GM19467 (cell line): ENCODE measurements around the gene PSMC3.

ENCODE experiments used
- ATAC-seq: cut with Tn5 transposase; IDR thresholded peaks from one replicate; pipeline ENCODE4 v1.9.1; 2021; ENCODE audit warnings: mild to moderate bottlenecking, moderate library complexity; ENCODE audit not compliant: unreplicated experiment

The PSMC3 gene

DNA sequence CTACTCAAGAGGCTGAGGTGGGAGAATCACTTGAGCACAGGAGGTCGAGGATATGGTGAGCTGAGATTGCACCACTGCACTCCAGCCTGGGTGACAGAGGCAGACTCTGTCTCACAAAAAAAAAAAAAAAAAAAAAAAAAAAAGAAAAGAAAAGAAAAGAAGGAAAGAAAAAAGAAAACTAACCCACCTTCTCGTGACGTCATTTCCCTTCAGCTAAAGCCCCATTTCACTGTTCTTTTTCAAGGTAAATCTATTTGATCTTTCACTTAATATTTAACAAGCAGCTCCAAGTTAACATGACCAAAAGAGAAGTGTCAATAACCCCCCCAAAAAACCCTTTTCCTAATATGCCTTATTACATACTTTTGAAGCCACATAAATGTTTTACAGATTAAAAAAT is 17.6 kb upstream of the PSMC3 start:
- ATAC-seq = no peak

DNA sequence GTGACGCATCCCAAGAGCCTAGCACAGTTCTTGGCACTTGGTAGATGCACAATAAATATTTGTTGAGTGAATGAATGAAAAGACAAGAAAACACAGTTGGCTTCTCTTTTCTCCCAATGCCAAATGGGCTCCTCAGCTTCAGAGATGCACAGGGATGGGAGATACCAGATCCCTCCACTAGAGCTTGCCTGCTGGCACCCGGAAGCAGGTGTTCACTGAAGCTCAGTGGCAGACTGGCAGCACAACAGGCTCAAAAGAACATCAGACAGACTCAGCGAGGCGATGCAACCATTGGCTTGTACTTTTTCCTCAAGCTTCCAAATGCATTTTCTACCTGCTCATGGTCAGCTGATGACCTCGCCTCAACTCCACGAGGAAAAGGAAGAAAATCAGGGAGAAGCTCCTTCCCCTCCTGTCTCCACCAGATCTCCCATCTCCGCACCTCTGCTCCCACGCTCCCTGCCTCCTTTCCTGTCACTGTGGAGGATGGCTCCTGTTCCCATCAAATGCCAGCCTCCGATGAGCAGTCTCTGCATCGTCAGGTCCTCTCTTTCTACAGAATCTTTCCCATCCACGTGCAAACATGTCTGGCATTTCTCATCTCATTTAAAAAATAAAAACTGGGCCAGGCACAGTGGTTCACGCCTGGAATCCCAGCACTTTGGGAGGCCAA is 16.9 kb upstream of the PSMC3 start:
- ATAC-seq = no peak

DNA sequence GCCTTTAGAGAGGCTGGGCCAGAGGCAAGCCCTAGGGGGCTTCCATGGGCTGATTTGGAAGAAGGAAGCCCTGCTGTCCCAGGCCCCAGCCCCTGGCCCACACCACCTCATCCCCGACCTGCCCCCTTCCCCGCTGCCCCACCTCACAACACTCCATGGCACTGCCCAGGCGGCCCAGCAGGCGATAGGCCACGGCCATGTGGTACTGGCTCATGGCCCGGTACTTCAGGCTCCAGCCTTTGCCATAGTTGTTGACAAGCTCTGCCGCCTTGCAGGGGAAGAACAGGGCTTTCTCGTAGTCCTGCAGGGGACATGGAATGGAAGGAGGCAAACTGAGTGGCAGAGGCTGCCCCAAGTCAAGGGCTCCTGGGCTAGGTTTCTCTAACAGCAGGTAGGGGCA is 16.3 kb upstream of the PSMC3 start:
- no peak for ATAC-seq

DNA sequence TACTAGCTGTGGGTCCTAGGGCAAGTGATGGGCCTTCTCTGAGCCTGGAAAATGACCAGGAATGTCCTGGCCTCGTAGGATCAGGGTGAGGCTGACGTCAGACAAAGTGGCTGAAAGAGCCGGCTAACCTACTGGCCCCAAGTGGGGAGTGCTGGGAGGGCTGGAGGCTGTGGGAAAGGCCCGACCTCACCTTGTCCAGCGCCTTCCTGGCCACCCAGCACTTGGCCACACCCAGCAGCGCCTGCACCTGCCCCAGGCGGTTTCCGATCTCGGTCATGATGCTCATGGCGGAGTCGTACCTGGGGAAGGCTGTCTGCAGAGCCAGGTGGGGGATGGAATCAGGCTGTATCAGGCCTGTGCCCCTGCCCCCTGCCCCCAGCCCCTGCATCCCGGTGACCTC is 15.2 kb upstream of the PSMC3 start:
- ATAC-seq = no peak

DNA sequence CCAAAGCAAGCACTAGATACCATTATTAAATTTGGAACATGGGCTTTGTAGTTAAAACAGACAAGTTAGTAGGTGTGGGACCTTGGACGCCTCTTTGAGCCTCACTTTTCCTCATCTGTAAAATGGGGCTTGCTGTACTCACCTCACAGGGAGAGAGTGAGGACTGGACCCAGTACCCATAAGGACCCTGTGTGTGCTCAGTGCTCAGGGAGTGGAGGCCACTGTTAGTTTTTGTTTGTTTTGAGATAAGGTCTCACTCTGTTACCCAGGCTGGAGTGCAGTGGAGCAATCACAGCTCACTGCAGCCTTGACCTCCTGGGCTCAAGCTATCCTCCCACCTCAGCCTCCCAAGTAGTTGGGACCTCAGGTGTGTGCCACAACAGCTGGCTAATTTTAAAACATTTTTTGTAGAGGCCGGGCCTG is 13.8 kb upstream of the PSMC3 start:
- no peak for ATAC-seq

DNA sequence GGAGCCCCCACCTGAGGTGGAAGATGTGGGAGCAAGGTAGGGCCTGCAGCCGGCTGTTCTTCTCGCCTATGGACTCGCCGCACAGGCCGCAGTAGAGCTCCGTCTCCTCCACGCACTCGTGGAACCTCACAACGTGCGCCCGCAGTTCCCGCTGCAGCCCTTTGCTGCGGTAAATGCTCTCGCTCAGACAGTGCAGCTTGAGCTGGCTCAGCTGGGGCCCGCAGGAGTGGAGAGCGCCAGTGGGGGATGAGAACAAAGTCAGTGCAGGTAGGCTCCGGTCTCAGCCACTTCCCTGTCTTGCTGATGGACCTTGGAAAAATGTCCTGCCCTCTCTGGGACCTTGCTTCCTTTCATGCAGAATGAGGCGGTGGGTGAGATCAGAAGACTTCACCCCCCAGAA is 12.5 kb upstream of the PSMC3 start:
- ATAC-seq = no peak

DNA sequence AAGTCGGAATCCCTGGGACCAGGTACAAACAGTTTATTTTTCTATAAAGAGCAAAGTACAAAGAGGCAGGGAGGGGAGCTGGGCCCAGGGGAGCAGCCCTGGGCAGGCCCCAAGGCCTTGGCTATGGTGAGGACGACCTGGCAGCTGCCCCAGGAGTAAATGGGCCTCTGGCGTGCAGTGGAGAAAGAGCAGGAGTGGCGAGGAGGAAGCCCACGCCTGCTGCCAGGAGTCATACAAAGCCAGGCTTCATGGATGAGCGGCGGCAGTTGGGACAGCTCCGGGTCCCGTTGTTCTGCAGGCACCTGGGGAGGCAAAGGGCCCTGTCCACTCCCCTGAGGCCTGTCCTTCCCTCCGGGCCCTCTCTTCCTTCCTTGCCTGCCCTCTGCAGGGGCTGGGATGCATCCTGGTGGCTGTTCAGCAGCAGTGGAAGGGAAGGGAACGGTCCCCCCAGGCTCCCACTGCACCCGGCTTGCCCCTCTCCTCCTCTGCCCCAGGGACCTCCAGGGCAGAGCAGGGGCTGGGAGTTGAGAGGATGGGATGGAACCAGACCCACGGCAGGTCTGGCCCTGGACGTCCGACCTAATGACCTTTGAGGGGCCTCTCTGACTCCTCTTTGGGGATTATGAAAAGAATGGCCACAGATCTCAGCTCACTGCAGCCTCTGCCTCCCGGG is 11.6 kb upstream of the PSMC3 start:
- no peak for ATAC-seq

DNA sequence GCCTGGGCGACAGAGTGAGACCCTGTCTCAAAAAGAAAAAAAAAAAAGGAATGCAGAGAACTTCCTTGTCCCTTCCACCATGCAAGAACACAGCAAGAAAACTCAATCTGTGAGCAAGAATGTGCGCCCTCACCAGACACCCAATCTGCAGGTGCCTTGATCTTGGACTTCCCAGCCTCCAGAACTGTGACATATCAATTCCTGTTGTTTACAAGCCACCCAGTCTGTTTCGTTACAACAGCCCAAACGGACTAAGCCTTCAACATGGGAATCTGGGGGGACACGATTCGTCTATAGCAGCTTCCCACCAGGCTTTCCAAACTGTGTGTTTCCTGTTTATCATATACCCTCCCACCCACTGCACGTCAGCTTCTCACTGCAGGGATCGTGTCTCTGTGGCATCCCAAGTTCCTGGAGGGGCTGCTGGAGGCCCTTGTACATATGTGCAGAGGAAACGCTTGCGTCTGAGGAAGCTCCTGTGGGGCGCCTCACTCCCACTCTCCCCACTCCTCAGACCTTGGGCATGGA is 11.0 kb upstream of the PSMC3 start:
- ATAC-seq = no peak

DNA sequence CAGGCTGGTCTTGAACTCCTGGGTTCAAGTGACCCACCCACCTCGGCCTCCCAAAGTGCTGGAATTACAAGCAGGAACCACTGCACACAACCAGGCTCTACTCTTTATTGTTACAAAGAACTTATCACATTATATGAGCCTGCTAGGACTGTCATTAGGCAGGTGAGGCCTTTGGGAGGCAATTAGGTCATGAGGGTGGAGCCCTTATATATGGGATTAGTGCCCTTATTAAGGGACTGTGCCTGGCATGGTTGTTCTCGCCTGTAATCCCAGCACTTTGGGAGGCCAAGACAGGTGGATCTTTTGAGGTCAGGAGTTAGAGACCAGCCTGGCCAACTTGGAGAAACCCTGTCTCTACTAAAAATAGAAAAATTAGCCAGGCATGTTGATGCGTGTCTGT is 10.5 kb upstream of the PSMC3 start:
- ATAC-seq = no peak

DNA sequence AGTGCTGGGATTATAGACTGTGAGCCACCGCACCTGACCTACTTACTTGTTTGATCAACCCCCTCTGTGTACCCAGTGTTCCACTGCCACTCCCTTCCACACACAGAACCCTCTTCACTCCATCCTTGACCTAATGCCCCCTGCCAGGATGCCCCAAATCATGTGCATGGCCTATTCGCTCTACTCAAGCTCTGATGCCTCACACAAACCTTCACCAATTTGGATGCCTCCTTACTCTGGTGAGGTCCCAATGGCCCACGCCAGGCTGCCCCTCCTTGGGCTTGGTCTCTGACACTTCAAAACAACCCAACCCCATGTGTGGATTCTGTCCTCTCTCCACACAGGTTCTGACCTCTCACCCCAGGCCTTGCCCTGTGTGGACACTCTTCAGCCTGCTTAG is 9.4 kb upstream of the PSMC3 start:
- ATAC-seq = no peak

DNA sequence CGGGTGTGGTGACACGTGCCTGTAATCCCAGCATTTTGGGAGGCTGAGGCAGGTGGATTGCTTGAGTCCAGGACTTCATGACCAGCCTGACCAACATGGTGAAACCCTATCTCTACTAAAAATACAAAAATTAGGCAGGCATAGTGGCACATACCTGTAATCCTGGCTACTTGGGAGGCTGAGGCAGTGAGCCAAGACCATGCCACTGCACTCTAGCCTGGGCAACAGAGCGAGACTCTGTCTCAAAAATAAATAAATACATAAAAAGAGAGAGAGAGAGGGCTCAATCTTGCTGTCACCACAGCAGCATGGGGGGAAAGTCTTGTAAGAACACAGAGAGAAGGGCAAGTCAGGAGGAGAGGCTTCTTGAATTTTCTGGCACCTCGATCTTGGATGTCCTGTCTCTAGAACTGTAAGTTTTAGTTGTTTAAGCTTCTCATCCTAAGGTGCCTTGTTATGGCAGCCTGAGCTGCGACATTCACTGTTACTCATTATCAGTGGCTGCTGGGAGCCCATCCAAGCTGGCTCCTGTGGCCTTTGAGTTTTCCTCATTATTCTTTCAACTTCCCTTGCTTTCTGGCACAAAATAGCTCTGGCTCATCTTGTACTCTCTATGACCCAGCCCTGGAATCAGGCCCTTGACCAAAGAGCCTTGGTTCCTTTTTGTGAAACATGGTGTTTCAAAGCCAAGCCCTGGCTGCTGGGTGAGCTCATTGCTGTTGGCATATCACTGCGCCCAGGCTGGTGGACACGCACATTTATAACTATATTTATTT is 8.0 kb upstream of the PSMC3 start:
- ATAC-seq = no peak

DNA sequence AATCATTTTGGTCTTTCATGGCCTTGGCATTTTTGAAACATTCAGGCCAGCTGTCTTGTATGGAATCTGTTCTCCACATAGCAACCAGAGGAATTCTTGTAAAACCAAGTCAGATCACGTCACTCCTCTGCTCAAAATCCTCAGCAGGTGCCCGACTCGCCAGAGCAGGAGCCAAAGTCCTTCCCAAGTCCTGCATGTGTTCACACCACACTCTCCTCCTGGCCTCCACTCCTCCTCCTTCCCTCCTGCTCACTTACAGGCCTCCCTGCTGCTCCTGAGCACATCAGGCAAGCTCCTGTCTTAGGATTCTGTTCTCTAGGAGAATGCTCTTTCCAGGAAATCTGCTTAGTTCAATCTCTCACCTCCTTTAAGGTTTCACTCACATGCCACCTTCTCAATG is 6.9 kb upstream of the PSMC3 start:
- ATAC-seq = no peak

DNA sequence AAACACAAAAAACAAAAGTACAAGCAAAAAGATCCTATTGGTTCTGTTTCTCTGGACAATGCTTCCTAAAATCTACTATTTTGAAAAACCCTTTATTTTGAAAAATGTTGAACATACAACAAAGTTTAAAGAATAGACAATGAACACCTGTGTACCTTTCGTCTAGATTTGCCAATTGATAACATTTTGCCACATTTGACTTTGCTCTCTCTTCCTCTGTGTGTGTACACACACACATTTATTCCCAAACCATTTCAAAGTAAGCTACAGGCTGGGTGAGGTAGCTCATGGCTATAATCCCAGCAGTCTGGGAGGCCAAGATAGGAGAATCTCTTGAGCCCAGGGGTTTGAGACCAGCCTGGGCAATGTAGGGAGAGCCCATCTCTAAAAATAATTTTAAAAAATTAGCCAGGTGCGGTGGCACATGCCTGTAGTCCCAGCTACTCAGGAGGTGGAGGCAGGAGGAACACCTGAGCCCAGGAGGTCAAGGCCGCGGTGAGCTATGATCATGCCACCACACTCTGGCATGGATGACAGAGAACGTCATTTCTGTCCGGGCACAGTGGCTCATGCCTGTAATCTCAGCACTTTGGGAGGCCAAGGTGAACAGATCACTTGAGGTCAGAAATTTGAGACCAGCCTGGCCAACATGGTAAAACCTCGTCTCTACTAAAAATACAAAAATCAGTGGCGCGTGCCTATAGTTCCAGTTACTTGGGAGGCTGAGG is 5.3 kb upstream of the PSMC3 start:
- no peak for ATAC-seq

DNA sequence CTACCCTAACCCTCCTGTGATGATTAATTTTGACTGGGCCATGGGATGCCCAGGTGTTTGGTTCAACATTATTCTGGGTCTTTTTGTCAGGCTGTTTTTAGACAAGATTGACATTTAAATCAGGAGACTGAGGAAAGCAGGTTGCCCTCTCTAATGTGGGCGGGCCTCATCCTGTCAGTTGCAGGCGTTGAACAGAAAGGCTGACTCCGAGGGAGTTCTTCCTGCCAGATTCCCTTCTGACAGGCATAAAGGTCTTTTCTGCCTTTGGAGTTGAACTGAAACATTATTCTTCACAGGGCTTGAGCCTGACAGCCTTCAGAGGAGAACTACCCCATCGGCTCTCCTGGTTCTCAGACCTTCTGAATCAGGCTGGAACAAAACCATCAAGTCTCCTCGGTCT is 4.3 kb upstream of the PSMC3 start:
- ATAC-seq = no peak

DNA sequence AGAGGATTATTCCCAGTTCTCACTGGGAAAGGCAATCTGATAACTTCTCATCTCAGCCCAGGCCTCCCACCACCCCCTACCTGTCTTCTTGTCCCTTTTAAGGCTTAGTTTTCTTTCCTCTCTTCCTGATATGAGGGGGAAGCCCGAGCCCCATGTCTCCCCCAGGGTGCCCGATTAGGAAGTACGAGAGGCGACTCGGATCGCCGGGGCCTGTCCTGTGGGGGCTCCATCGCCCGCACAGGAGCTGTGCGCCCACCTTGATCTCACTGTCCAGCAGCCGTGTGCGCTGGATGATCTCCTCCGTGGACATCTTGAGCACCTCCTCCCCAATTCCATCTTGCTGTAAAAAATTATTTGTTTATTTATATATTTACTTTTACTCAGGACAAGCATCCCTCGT is 628 bp downstream of the PSMC3 start:
- ATAC-seq = no peak

DNA sequence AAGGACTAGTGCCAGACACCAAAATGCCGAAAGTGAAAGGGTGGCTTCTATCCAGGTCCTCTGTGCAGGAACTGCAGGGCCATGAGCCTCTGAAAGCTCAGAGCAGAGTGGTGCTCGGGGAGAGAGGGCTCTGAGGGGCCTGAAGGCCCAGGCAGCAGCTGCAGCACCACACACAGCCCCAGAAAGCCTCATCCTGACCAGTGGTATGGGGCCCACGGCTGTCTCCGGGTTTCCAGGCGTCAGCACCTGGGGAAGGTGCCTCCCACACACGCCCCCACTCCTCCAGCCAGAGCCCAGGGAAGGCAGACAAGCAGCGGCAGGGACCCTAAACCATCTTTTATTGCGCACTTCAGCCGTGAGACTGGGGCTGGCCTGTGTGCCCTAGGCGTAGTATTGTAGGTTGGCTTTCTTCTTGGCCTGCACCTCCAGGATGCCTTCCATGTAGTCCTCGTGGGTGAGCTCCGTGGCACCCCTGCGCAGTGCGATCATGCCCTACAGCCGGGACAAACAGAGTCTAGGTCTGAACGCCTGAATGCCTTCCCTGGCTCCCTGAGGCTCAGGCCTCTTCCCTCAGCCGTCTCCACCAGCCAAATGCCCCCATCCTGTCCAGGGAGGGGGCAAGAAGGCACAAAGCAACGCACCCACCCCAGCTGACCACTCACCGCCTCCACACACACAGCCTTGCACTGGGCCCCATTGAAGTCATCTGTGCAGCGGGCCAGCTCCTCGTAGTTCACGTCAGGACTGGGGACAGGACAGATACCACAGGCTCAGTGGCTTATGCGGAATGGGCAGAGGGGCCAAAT is 7.6 kb downstream of the PSMC3 start:
- no peak for ATAC-seq

DNA sequence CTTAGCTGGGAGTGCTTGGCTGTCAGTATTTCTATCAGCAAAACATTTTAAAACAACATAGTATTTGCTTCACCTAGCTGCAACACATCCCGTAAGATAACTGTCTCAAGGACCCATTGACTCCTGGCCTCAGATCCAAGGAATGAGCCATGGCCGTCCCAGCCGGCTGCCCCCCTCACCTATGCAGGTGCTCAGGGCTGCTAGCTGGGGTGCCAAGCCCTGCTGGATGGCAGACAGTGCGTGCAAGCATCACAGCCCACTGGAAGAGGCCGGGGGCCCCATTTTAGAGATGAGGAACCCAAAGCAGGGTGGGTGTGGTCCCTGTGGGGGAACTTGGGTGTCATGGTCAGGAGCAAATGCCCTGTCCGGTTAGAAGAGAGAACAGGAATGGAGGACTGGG is 8.5 kb downstream of the PSMC3 start:
- no peak for ATAC-seq

DNA sequence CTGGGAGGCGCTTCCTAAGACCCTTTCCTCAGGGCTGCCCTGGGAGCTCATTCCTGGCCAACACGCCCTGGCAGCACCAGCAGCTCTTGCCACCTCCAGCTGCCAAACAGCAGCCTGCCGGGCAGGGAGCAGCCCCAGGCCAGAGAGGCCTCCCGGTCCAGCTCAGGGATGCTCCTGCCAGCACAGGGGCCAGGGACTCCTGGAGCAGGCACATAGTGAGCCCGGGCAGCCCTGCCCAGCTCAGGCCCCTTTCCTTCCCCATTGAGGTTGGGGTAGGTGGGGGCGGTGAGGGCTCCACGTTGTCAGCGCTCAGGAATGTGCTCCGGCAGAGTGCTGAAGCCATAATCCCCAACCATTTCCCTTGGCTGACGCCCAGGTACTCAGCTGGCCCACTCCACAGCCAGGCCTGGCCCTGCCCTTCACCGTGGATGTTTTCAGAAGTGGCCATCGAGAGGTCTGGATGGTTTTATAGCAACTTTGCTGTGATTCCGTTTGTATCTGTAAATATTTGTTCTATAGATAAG is 10.2 kb downstream of the PSMC3 start:
- ATAC-seq = no peak

DNA sequence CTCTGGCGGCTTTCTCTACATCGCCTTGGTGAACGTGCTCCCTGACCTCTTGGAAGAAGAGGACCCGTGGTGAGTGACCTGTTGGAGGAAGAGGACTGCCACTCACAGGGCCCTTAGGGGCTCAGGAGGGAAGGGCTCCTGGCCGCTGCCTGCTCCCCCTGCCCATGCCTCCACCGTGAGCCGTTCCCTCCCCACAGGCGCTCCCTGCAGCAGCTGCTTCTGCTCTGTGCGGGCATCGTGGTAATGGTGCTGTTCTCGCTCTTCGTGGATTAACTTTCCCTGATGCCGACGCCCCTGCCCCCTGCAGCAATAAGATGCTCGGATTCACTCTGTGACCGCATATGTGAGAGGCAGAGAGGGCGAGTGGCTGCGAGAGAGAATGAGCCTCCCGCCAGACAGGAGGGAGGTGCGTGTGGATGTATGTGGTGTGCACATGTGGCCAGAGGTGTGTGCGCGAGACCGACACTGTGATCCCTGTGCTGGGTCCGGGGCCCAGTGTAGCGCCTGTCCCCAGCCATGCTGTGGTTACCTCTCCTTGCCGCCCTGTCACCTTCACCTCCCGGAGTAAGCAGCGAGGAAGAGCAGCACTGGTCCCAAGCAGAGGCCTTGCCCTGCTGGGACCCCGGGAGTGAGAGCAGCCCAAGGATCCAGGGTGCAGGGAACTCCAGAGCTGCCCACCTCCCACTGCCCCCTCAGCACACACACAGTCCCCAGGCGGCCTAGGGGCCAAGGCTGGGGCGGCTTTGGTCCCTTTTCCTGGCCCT is 11.0 kb downstream of the PSMC3 start:
- no peak for ATAC-seq

DNA sequence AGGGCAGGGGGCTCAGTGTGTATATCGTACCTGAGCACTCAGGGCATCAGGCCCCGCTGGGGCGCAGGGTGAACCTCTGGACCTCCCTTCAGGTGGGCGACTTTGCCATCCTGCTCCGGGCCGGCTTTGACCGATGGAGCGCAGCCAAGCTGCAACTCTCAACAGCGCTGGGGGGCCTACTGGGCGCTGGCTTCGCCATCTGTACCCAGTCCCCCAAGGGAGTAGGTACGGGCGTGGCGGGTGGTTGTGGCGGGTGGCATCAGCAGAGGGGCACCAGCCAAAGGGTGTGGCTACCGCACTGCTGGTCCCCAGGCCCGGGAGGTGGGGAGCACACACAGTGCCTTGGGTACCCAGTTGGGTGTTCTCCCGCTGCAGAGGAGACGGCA is 11.6 kb downstream of the PSMC3 start:
- no peak for ATAC-seq
